IPS-NIHi11 (cell line): ENCODE measurements around the gene CFAP53.
"Not testable (repeated sequence)": the region's sequence is repeated elsewhere in the genome, so short reads cannot be mapped to it uniquely, and the experiment has no call there.

Source experiments
- DNase-seq: peaks from one replicate; pipeline ENCODE4 v3.0.0; 2012; ENCODE audit warnings: mixed read lengths, low spot score

CFAP53 gene

GRCh38 chr18:50266248-50266704, at the start of gene CFAP53:
Gene CFAP53 (minus strand): TSS chr18:50266495. CDS start chr18:50266404, 91 bp downstream.
- DNase-seq, result peak; percentile 96

- DNase-seq, result no peak
Observed at GRCh38 chr18:50315100-50315871, 49.0 kb upstream of the CFAP53 start.

- no peak for DNase-seq
Observed at GRCh38 chr18:50313873-50314460, 47.7 kb upstream of the CFAP53 start.

GRCh38 chr18:50313031-50313607, 46.8 kb upstream of the CFAP53 start:
- DNase-seq, result no peak

GRCh38 chr18:50312296-50313030, 46.2 kb upstream of the CFAP53 start:
- no peak for DNase-seq

- no peak for DNase-seq
Observed at GRCh38 chr18:50311650-50312049, 45.4 kb upstream of the CFAP53 start.

- no peak for DNase-seq
Observed at GRCh38 chr18:50310080-50310479, 43.8 kb upstream of the CFAP53 start.

GRCh38 chr18:50308851-50309250, 42.6 kb upstream of the CFAP53 start:
- DNase-seq, result not testable (repeated sequence)

- DNase-seq, result peak; percentile 96
Observed at GRCh38 chr18:50307738-50308470, 41.6 kb upstream of the CFAP53 start.

GRCh38 chr18:50307400-50307737, 41.1 kb upstream of the CFAP53 start:
- DNase-seq, result no peak

GRCh38 chr18:50306944-50307343, 40.6 kb upstream of the CFAP53 start:
- DNase-seq, result no peak

- DNase-seq, result no peak
Observed at GRCh38 chr18:50301074-50301473, 34.8 kb upstream of the CFAP53 start.

- no peak for DNase-seq
Observed at GRCh38 chr18:50299626-50300388, 33.5 kb upstream of the CFAP53 start.

GRCh38 chr18:50298443-50299284, 32.4 kb upstream of the CFAP53 start:
- peak; percentile 12 for DNase-seq

- DNase-seq, result peak; percentile 81
Observed at GRCh38 chr18:50297621-50298442, 31.5 kb upstream of the CFAP53 start.

- DNase-seq, result no peak
Observed at GRCh38 chr18:50293039-50293438, 26.7 kb upstream of the CFAP53 start.

GRCh38 chr18:50289108-50289443, 22.8 kb upstream of the CFAP53 start:
- no peak for DNase-seq

- DNase-seq, result not testable (repeated sequence)
Observed at GRCh38 chr18:50288348-50289107, 22.2 kb upstream of the CFAP53 start.
